Common myeloid progenitor, CD34-positive (primary cell): ENCODE results near the gene NT5C3A.

Experiments used
- CTCF ChIA-PET: fragments of 350-600 bp; sonication (Branson Sonifier 250); formaldehyde crosslinking; loops from one replicate; lab custom pipeline; 2021; ENCODE audit warnings: antibody characterized with exemption; lab: Charles Lee
- POLR2A ChIA-PET: fragments of 350-600 bp; sonication (Branson Sonifier 250); formaldehyde crosslinking; loops from one replicate; lab custom pipeline; 2021; ENCODE audit warnings: antibody characterized with exemption; lab: Charles Lee
- DNase-seq, 3 donors: peaks; one replicate each; pipeline versions ENCODE4 v3.0.0 to v3.0.0-alpha.2; 2013
- H3K27ac ChIP-seq, 2 experiments: 1 replicate in 1 of 2; 2 replicates in 1 of 2; pipeline ENCODE4 v1.7.0; 2013; ENCODE audit warnings: inconsistent platforms in 2 of 2, low read length in 2 of 2, mild to moderate bottlenecking in 2 of 2, low read depth in 1 of 2, moderate library complexity in 1 of 2; ENCODE audit not compliant: severe bottlenecking in 2 of 2, insufficient read depth in 1 of 2, poor library complexity in 1 of 2
- H3K27me3 ChIP-seq, 5 experiments: replicated peaks in 2 of 5; 1 replicate in 3 of 5; 2 replicates in 2 of 5; pipeline versions ENCODE4 v1.6.1 to v1.7.0; 2013; ENCODE audit warnings: low read length in 4 of 5, mild to moderate bottlenecking in 2 of 5, moderate library complexity in 2 of 5, inconsistent platforms in 1 of 5; ENCODE audit not compliant: insufficient read depth in 5 of 5, control insufficient read depth in 4 of 5
- H3K36me3 ChIP-seq, 4 experiments: 1 replicate in 2 of 4; 2 replicates in 2 of 4; pipeline versions ENCODE4 v1.6.1 to v1.7.0; 2013; ENCODE audit warnings: low read length in 3 of 4, control low read depth in 1 of 4, mild to moderate bottlenecking in 1 of 4; ENCODE audit not compliant: control insufficient read depth in 4 of 4, insufficient read depth in 4 of 4
- H3K4me1 ChIP-seq, 4 experiments: 1 replicate in 3 of 4; 2 replicates in 1 of 4; pipeline versions ENCODE4 v1.6.1 to v1.7.1; 2013; ENCODE audit warnings: low read length in 3 of 4, mild to moderate bottlenecking in 3 of 4, control low read depth in 1 of 4, inconsistent platforms in 1 of 4, moderate library complexity in 1 of 4; ENCODE audit not compliant: control insufficient read depth in 4 of 4, insufficient read depth in 4 of 4; ENCODE audit errors: control extremely low read depth in 1 of 4
- H3K4me3 ChIP-seq, 7 experiments: 1 replicate in 4 of 7; 2 replicates in 3 of 7; pipeline versions ENCODE4 v1.5.1 to v1.7.0; 2013; ENCODE audit warnings: mild to moderate bottlenecking in 7 of 7, low read length in 6 of 7, moderate library complexity in 6 of 7, inconsistent platforms in 2 of 7, low read depth in 2 of 7, control low read depth in 1 of 7; ENCODE audit not compliant: insufficient read depth in 4 of 7, control insufficient read depth in 1 of 7; ENCODE audit errors: extremely low read depth in 1 of 7
- H3K9me3 ChIP-seq, 5 experiments: 1 replicate in 4 of 5; 2 replicates in 1 of 5; pipeline versions ENCODE4 v1.6.1 to v1.7.1; 2013; ENCODE audit warnings: low read length in 4 of 5, mild to moderate bottlenecking in 2 of 5, inconsistent platforms in 1 of 5, low read depth in 1 of 5, moderate library complexity in 1 of 5; ENCODE audit not compliant: control insufficient read depth in 4 of 5, insufficient read depth in 2 of 5; ENCODE audit errors: control extremely low read depth in 1 of 5
- WGBS: methylation state at CpG from one replicate; pipeline ENCODE4 v1.1.5; 2013; ENCODE audit not compliant: insufficient coverage; 5-methylcytosine and 5-hydroxymethylcytosine counted together

The NT5C3A gene

DNA sequence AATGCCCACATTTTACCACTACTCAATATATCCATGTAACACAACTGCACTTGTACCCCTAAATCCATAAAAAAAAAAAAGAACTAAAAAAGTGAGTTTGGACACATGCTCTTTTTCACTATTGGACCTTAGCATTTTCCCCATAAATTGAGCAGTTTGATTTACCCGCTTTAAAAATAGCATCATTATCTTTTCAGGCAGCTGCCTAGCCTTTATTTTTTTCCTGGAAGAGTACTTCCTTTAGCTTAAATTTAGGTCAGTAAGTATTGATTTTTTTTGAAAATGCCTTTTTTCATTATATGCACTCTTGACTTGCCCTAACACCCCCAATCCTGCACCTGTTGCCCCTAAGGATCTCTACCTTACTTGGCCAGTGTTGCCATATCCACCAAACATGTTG, 5.3 kb upstream of the NT5C3A start:
- H3K36me3 ChIP-seq: no peaks in the 10 kb centered on the region
- ChIA-PET POLR2A (no interaction called here), CTCF (interaction anchor here (1.0 to 1.6 kb wide), 2 partner anchors 34 to 192 kb away, joined by 3 to 4 read pairs; no protein-coding TSS in a partner anchor)
- H3K4me3 ChIP-seq: no peak overlapping the region
- H3K4me1 ChIP-seq: peaks cover 0 to 8% (median 3%) of the 10 kb centered on the region in 4 experiments
- H3K9me3 ChIP-seq: peaks cover 3 to 22% (median 8%) of the 10 kb centered on the region in 5 experiments
- WGBS: no CpG with 5 or more reads among the region's 1 CpG
- no peak for DNase-seq
- no peaks in the 10 kb centered on the region for H3K27me3 ChIP-seq
- no peak overlapping the region for H3K27ac ChIP-seq

DNA sequence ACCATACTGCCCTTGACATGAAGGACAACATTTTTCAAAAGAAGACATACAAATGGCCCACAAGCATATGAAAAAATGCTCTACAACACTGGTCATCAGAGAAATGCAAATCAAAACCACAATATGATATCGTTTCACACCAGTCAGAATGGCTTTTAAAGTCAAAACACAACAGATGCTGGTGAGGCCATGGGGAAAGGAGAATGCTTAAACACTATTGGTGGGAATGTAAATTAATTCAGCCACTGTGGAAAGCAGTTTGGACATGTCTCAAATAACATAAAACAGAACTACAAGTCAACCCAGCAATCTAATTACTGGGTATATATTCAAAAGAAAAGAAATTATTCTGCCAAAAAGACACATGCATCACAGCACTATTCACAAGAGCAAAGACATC, 4.2 kb upstream of the NT5C3A start:
- CTCF ChIA-PET: no interaction called here
- Histone ChIP-seq H3K27me3 (no peaks in the 10 kb centered on the region), H3K9me3 (peaks cover 3 to 22% (median 8%) of the 10 kb centered on the region in 5 experiments), H3K4me1 (peaks cover 0 to 8% (median 3%) of the 10 kb centered on the region in 4 experiments), H3K36me3 (no peaks in the 10 kb centered on the region), H3K4me3 (no peak overlapping the region), H3K27ac (no peak overlapping the region)
- POLR2A ChIA-PET: no interaction called here
- no peak for DNase-seq
- WGBS: no CpG with 5 or more reads among the region's 1 CpG

GRCh38 chr7:33065981-33066380, 3.4 kb upstream of the NT5C3A start:
- 80% methylated on average over 1 of the region's 1 CpG for WGBS
- H3K4me1 ChIP-seq: peaks cover 6 to 15% (median 8%) of the 10 kb centered on the region in 4 experiments
- ChIA-PET CTCF (interaction anchor here (6.8 kb wide), 1 partner anchor 42 kb away, joined by 36 read pairs; the partner anchor contains the start of gene RP9), POLR2A (no interaction called here)
- no peaks in the 10 kb centered on the region for H3K36me3 ChIP-seq
- H3K27ac ChIP-seq: no peak overlapping the region
- H3K27me3 ChIP-seq: no peaks in the 10 kb centered on the region
- DNase-seq: no peak
- H3K9me3 ChIP-seq: peaks cover 3 to 22% (median 8%) of the 10 kb centered on the region in 5 experiments
- no peak overlapping the region for H3K4me3 ChIP-seq

DNA sequence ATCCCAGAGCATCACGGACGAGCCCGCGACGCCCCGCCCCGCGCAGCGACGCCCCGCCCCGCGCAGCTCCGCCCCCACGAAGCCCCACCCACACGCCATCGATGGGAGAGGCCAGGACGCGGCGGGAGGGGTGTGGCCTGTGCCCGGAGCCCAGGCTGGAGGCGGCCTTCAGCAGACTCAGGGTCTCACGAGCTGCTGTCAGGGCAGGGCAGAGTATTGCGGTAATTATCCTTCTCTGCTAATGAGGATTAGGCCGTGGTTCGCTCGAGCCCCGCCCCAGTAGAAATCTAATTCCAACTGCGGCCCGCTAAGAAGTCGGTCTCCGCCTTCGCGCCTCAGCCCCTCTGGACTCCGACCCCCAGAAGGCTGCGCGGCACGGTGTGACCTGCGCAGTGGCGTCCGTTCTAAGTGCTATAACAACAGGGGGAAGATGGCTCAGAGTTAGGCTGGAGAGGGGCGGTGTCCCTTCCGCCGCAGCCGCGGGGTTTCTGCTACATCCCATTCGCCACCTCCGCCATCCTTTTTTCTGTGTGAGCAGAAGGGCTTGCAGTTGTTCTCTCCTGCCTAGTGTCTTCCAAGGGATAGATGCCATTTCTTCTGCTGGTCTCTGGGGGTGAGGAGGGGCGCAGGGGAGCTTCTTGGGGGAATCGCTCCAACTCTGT, 337 bp upstream of the NT5C3A start:
- peaks cover 0 to 15% (median 3%) of the 10 kb centered on the region in 4 experiments for H3K36me3 ChIP-seq
- H3K9me3 ChIP-seq: peaks cover 0 to 4% (median 2%) of the 10 kb centered on the region in 5 experiments
- peaks cover 17 to 45% (median 29%) of the 10 kb centered on the region in 4 experiments for H3K4me1 ChIP-seq
- 0% methylated on average over 49 of the region's 50 CpGs for WGBS
- peak overlapping the region; percentile 92 to 99 (median 97) for H3K4me3 ChIP-seq
- peak overlapping the region; percentile 77 to 93 for H3K27ac ChIP-seq
- peak; percentile 95 to 98 (median 98) for DNase-seq
- POLR2A ChIA-PET: interaction anchor here (0.6 to 1.4 kb wide), 2 partner anchors 9 to 17 kb away, joined by 4 to 7 read pairs; no protein-coding TSS in a partner anchor
- no peaks in the 10 kb centered on the region for H3K27me3 ChIP-seq
- CTCF ChIA-PET: interaction anchor here (1.5 to 6.8 kb wide), 3 partner anchors 10 to 45 kb away, joined by 4 to 36 read pairs (median 26); partner anchors contain the start of gene RP9

- H3K27ac ChIP-seq: peak overlapping the region; percentile 83 to 93
- peak in 1 of 3 donors; percentile 20 for DNase-seq
- ChIA-PET POLR2A (no interaction called here), CTCF (interaction anchor here (1.1 to 6.8 kb wide), 5 partner anchors 9 to 46 kb away, joined by 3 to 36 read pairs (median 9); partner anchors contain the start of gene RP9)
- 29% methylated on average over 1 of the region's 8 CpGs for WGBS
- H3K9me3 ChIP-seq: peaks cover 0 to 3% (median 0%) of the 10 kb centered on the region in 5 experiments
- no peaks in the 10 kb centered on the region for H3K27me3 ChIP-seq
- peaks cover 17 to 53% (median 34%) of the 10 kb centered on the region in 4 experiments for H3K4me1 ChIP-seq
- peaks cover 0 to 18% (median 3%) of the 10 kb centered on the region in 4 experiments for H3K36me3 ChIP-seq
- H3K4me3 ChIP-seq: peak overlapping the region in 6 of 7 experiments; percentile 92 to 99 (median 96)
Observed at GRCh38 chr7:33061282-33061937, 1.2 kb downstream of the NT5C3A start.

DNA sequence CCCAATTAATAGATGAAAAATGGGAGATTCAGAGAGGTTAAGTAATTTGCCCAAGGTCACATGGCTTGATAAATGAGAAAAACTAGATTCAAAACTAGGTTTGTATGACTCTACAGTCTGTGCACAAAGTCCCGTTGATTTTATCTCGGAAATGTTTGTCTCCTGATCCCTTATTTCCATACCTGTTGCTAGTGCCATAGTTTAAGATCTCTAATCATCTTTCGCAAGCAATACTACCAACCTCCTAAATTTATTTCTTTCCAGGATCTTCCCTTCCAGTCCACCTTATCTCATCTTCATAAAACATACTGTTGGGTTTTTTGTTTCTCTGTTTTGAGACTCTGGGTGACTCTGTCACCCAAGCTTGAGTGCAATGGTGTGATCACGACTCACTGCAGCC, 2.9 kb downstream of the NT5C3A start:
- H3K27me3 ChIP-seq: no peaks in the 10 kb centered on the region
- H3K27ac ChIP-seq: no peak overlapping the region
- POLR2A ChIA-PET: no interaction called here
- no peaks in the 10 kb centered on the region for H3K9me3 ChIP-seq
- DNase-seq: peak in 1 of 3 donors; percentile 34
- peak overlapping the region in 2 of 7 experiments; percentile 92 to 99 for H3K4me3 ChIP-seq
- WGBS: 43% methylated on average over 4 of the region's 4 CpGs
- H3K4me1 ChIP-seq: peaks cover 17 to 66% (median 46%) of the 10 kb centered on the region in 4 experiments
- CTCF ChIA-PET: interaction anchor here (1.9 to 6.8 kb wide), 4 partner anchors 7 to 48 kb away, joined by 7 to 36 read pairs (median 18); partner anchors contain the start of gene RP9
- H3K36me3 ChIP-seq: peaks cover 0 to 23% (median 3%) of the 10 kb centered on the region in 4 experiments
